ENCODE measurements around the gene TAS2R3.

Gene TAS2R3

GRCh38 chr7:141785706-141786552 is 22.0 kb downstream of the TAS2R3 start:
- DNase-seq (ENCODE audit: low read depth in 2 of 2) = no peak

GRCh38 chr7:141788296-141788695 is 24.4 kb downstream of the TAS2R3 start:
- no peak for DNase-seq (ENCODE audit: low read depth in 2 of 2)

- no peak for DNase-seq (ENCODE audit: low read depth in 2 of 2)
These were observed 26.0 kb downstream of the TAS2R3 start, which contains the start of gene TAS2R5 for GRCh38 chr7:141789917-141790316. TSS of gene TAS2R5 (plus strand) at chr7:141790217. CDS start at chr7:141790362, 145 bp downstream.

GRCh38 chr7:141792526-141792925 is 28.6 kb downstream of the TAS2R3 start:
- no peak for DNase-seq (ENCODE audit: low read depth in 2 of 2)

All from stimulated activated CD4-positive, alpha-beta T cell treated with anti-CD3 and anti-CD28 coated beads, Interleukin-12 subunit alpha, Interleukin-12 subunit beta, amount 100 ng/mL, for 24 hours (primary cell).